HG02852 (cell line): Measurements from ENCODE around the gene L3MBTL3.
"Not testable (repeated sequence)": the region's sequence is repeated elsewhere in the genome, so short reads cannot be mapped to it uniquely, and the experiment has no call there.

Experiments used
- ATAC-seq: cut with Tn5 transposase; IDR thresholded peaks from one replicate; pipeline ENCODE4 v1.9.1; 2021; ENCODE audit warnings: mild to moderate bottlenecking, moderate library complexity; ENCODE audit not compliant: unreplicated experiment

The L3MBTL3 gene

GRCh38 chr6:130134582-130134981 lies 116.2 kb downstream of the L3MBTL3 start:
- ATAC-seq, result no peak

GRCh38 chr6:130136798-130137197 lies 118.4 kb downstream of the L3MBTL3 start:
- no peak for ATAC-seq

- ATAC-seq, result peak; percentile 82
Observed at GRCh38 chr6:130138116-130138908, 119.9 kb downstream of the L3MBTL3 start.

GRCh38 chr6:130138909-130139242 lies 120.5 kb downstream of the L3MBTL3 start:
- peak; percentile 38 for ATAC-seq

GRCh38 chr6:130140084-130140483 lies 121.7 kb downstream of the L3MBTL3 start:
- ATAC-seq, result no peak

GRCh38 chr6:130143709-130144108 lies 125.3 kb downstream of the L3MBTL3 start:
- no peak for ATAC-seq

- ATAC-seq, result no peak
Observed at GRCh38 chr6:130147111-130147510, 128.7 kb downstream of the L3MBTL3 start.

- no peak for ATAC-seq
Observed at GRCh38 chr6:130148181-130148580, 129.8 kb downstream of the L3MBTL3 start.

GRCh38 chr6:130149016-130149415 lies 130.6 kb downstream of the L3MBTL3 start:
- ATAC-seq, result not testable (repeated sequence)

GRCh38 chr6:130150906-130151305 lies 132.5 kb downstream of the L3MBTL3 start:
- ATAC-seq, result no peak

- ATAC-seq, result no peak
Observed at GRCh38 chr6:130152908-130153510, 134.6 kb downstream of the L3MBTL3 start.

- ATAC-seq, result no peak
Observed at GRCh38 chr6:130156908-130157307, 138.5 kb downstream of the L3MBTL3 start.

- no peak for ATAC-seq
Observed at GRCh38 chr6:130158056-130158455, 139.7 kb downstream of the L3MBTL3 start.

- ATAC-seq, result no peak
Observed at GRCh38 chr6:130158548-130158947, 140.2 kb downstream of the L3MBTL3 start.

GRCh38 chr6:130159956-130160355 lies 141.6 kb downstream of the L3MBTL3 start:
- ATAC-seq, result no peak

GRCh38 chr6:130161683-130162404 lies 143.5 kb downstream of the L3MBTL3 start:
- no peak for ATAC-seq

- no peak for ATAC-seq
Observed at GRCh38 chr6:130162421-130162820, 144.0 kb downstream of the L3MBTL3 start.

- no peak for ATAC-seq
Observed at GRCh38 chr6:130163266-130163665, 144.9 kb downstream of the L3MBTL3 start.

- ATAC-seq, result no peak
Observed at GRCh38 chr6:130164251-130164650, 145.9 kb downstream of the L3MBTL3 start.

GRCh38 chr6:130167655-130168054 lies 149.3 kb downstream of the L3MBTL3 start:
- ATAC-seq, result no peak

GRCh38 chr6:130170160-130170559 lies 151.8 kb downstream of the L3MBTL3 start:
- ATAC-seq, result not testable (repeated sequence)
